GM12878 (cell line): ENCODE results near the gene EXD1.

Experiments used
- CREM ChIP-seq: IDR thresholded peaks from 2 replicates; pipeline ENCODE4 v1.6.1; 2014; ENCODE audit warnings: antibody characterized with exemption, low read depth
- DPF2 ChIP-seq: fragments of 450-650 bp; IDR thresholded peaks from 2 replicates; pipeline ENCODE4 v1.6.1; 2017; ENCODE audit warnings: mild to moderate bottlenecking
- E2F4 ChIP-seq: IDR thresholded peaks from 2 replicates; pipeline ENCODE4 v1.6.1; 2012; ENCODE audit warnings: low read depth, low read length, improper control_type of control experiment
- MAX ChIP-seq: IDR thresholded peaks from 2 replicates; pipeline ENCODE4 v1.6.1; 2012; ENCODE audit warnings: low read depth, low read length, improper control_type of control experiment
- POLR2AphosphoS2 ChIP-seq: IDR thresholded peaks from 2 replicates; pipeline ENCODE4 v1.6.1; 2011; ENCODE audit warnings: low read depth, mild to moderate bottlenecking, low read length, improper control_type of control experiment, moderate library complexity
- RFX5 ChIP-seq: IDR thresholded peaks from 2 replicates; pipeline ENCODE4 v1.6.1; 2011; ENCODE audit warnings: low read depth, low read length, improper control_type of control experiment
- SMC3 ChIP-seq: IDR thresholded peaks from 2 replicates; pipeline ENCODE4 v1.6.1; 2011; ENCODE audit warnings: low read length, improper control_type of control experiment, borderline replicate concordance
- YY1 ChIP-seq: IDR thresholded peaks from 2 replicates; pipeline ENCODE4 v1.6.1; 2011; ENCODE audit warnings: low read depth, mild to moderate bottlenecking, low read length
- TF ChIP-seq, protein P1 (sequence below), 3 experiments: IDR thresholded peaks in 2 of 3; conservative IDR thresholded peaks in 1 of 3; 2 replicates each; pipeline ENCODE4 v1.5.1; 2011; ENCODE audit warnings: low read depth in 3 of 3, low read length in 3 of 3, mild to moderate bottlenecking in 3 of 3, control low read depth in 2 of 3, moderate library complexity in 2 of 3, inconsistent platforms in 1 of 3, mixed read lengths in 1 of 3; ENCODE audit not compliant: control insufficient read depth in 2 of 3, insufficient read depth in 1 of 3; ENCODE audit errors: extremely low read depth in 1 of 3
- TF ChIP-seq, protein P2 (sequence below): IDR thresholded peaks from 2 replicates; pipeline ENCODE4 v1.6.1; 2012; ENCODE audit warnings: low read depth, low read length, improper control_type of control experiment
- TF ChIP-seq, protein P3 (sequence below): IDR thresholded peaks from 2 replicates; pipeline ENCODE4 v1.6.1; 2011; ENCODE audit warnings: borderline replicate concordance, low read depth, mild to moderate bottlenecking, moderate library complexity, mixed read lengths, low read length; ENCODE audit not compliant: insufficient read depth; ENCODE audit errors: extremely low read length

DNA sequence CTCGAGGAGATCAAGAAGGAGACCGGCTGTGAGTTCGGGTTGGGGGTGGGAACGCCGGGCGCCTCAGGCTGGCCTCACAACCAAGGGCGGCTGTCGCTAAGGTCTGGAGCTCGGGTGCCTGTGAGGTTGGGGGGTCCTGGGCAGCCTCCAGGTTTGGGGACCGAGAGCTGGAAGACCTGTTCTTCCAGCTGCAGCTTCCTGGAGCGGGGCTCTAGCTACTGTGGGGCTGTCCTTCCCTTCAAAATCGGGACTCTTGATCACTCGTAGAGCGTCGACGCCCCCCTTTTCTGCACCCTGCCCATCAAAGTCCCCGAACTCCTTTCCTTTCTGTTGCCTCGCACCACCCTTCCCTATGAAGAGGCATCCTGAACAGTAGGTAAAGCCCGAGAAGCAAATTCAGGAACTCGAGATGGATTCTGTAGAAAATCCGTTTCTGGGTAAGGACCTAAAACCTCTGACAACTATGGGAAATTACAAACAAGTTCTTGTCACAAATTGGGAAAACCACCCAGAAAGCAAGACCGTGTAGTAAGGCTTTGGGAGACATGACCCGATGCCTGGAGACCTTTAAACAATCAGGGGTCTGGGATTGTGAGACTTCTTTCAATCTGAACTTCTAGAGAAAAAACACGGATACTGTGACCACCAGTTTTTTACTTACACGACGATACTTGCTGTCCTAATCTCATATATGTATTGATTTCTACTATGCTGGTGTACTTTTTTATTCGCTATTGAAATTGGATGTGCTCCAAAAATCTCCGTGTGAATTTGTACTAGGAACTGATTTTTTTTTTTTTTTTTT lies 1.1 kb upstream of the EXD1 start:
- no peak for TF ChIP-seq DPF2
- TF ChIP-seq, protein P1, sequence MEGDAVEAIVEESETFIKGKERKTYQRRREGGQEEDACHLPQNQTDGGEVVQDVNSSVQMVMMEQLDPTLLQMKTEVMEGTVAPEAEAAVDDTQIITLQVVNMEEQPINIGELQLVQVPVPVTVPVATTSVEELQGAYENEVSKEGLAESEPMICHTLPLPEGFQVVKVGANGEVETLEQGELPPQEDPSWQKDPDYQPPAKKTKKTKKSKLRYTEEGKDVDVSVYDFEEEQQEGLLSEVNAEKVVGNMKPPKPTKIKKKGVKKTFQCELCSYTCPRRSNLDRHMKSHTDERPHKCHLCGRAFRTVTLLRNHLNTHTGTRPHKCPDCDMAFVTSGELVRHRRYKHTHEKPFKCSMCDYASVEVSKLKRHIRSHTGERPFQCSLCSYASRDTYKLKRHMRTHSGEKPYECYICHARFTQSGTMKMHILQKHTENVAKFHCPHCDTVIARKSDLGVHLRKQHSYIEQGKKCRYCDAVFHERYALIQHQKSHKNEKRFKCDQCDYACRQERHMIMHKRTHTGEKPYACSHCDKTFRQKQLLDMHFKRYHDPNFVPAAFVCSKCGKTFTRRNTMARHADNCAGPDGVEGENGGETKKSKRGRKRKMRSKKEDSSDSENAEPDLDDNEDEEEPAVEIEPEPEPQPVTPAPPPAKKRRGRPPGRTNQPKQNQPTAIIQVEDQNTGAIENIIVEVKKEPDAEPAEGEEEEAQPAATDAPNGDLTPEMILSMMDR (IDR thresholded peaks at IDR 0.05 in 2 of 3, conservative IDR thresholded peaks at IDR 0.05 in 1 of 3; ENCODE audit: control insufficient read depth in 2 of 3, extremely low read depth in 1 of 3, insufficient read depth in 1 of 3, low read depth in 3 of 3, low read length in 3 of 3) = no peak
- TF ChIP-seq SMC3 = no peak
- TF ChIP-seq CREM = no peak
- TF ChIP-seq MAX = no peak
- no peak for TF ChIP-seq RFX5
- TF ChIP-seq YY1 = no peak
- no peak for TF ChIP-seq E2F4
- no peak for TF ChIP-seq POLR2AphosphoS2
- TF ChIP-seq, protein P2, sequence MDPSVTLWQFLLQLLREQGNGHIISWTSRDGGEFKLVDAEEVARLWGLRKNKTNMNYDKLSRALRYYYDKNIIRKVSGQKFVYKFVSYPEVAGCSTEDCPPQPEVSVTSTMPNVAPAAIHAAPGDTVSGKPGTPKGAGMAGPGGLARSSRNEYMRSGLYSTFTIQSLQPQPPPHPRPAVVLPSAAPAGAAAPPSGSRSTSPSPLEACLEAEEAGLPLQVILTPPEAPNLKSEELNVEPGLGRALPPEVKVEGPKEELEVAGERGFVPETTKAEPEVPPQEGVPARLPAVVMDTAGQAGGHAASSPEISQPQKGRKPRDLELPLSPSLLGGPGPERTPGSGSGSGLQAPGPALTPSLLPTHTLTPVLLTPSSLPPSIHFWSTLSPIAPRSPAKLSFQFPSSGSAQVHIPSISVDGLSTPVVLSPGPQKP = no peak
- TF ChIP-seq, protein P3, sequence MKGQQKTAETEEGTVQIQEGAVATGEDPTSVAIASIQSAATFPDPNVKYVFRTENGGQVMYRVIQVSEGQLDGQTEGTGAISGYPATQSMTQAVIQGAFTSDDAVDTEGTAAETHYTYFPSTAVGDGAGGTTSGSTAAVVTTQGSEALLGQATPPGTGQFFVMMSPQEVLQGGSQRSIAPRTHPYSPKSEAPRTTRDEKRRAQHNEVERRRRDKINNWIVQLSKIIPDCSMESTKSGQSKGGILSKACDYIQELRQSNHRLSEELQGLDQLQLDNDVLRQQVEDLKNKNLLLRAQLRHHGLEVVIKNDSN = no peak
